Measurements from ENCODE around the gene THBS2. TPM values are rescaled to one million over a fixed set of nuclear protein-coding genes. Genes with fewer than 3 reads are reported as not detected.

Gene THBS2
- polyA plus RNA-seq, 1 donor from 2014 or later = 0.08 TPM

- no peak overlapping the region for H3K27ac Mint-ChIP-seq
- peaks cover 14% of the 10 kb centered on the region for H3K27me3 Mint-ChIP-seq
- H3K4me1 Mint-ChIP-seq = peaks cover 2 to 6% (median 4%) of the 10 kb centered on the region in 3 donors
- peaks cover 0 to 2% (median 0%) of the 10 kb centered on the region in 3 donors for H3K9me3 Mint-ChIP-seq
- H3K4me3 Mint-ChIP-seq = no peak overlapping the region
- H3K36me3 Mint-ChIP-seq = no peaks in the 10 kb centered on the region
Measured at GRCh38 chr6:169247991-169248390, 5.7 kb downstream of the THBS2 start.

GRCh38 chr6:169247419-169247818 is 6.2 kb downstream of the THBS2 start:
- H3K27me3 Mint-ChIP-seq = peaks cover 8% of the 10 kb centered on the region
- no peaks in the 10 kb centered on the region for H3K36me3 Mint-ChIP-seq
- no peak overlapping the region for H3K4me3 Mint-ChIP-seq
- peaks cover 0 to 2% (median 0%) of the 10 kb centered on the region in 3 donors for H3K4me1 Mint-ChIP-seq
- peaks cover 0 to 2% (median 0%) of the 10 kb centered on the region in 3 donors for H3K9me3 Mint-ChIP-seq
- peak overlapping the region in 1 of 3 donors; percentile 0 for H3K27ac Mint-ChIP-seq

GRCh38 chr6:169246445-169246844 is 7.2 kb downstream of the THBS2 start:
- no peak overlapping the region for H3K4me3 Mint-ChIP-seq
- H3K36me3 Mint-ChIP-seq = no peaks in the 10 kb centered on the region
- no peaks in the 10 kb centered on the region for H3K27me3 Mint-ChIP-seq
- H3K4me1 Mint-ChIP-seq = no peaks in the 10 kb centered on the region
- peaks cover 0 to 2% (median 0%) of the 10 kb centered on the region in 3 donors for H3K9me3 Mint-ChIP-seq
- no peak overlapping the region for H3K27ac Mint-ChIP-seq

GRCh38 chr6:169244684-169245383 is 8.8 kb downstream of the THBS2 start:
- Mint-ChIP-seq H3K36me3 (no peaks in the 10 kb centered on the region), H3K4me1 (no peaks in the 10 kb centered on the region), H3K9me3 (peaks cover 0 to 2% (median 0%) of the 10 kb centered on the region in 3 donors), H3K4me3 (no peak overlapping the region), H3K27ac (no peak overlapping the region), H3K27me3 (peaks cover 2% of the 10 kb centered on the region)

GRCh38 chr6:169243661-169244060 is 10.0 kb downstream of the THBS2 start:
- peaks cover 0 to 2% (median 0%) of the 10 kb centered on the region in 3 donors for H3K9me3 Mint-ChIP-seq

GRCh38 chr6:169243186-169243585 is 10.5 kb downstream of the THBS2 start:
- Mint-ChIP-seq H3K9me3 (peaks cover 0 to 2% (median 0%) of the 10 kb centered on the region in 3 donors), H3K4me3 (no peak overlapping the region), H3K36me3 (no peaks in the 10 kb centered on the region), H3K4me1 (no peaks in the 10 kb centered on the region), H3K27me3 (peaks cover 4% of the 10 kb centered on the region), H3K27ac (no peak overlapping the region)

More at GRCh38 chr6:169243661-169244060, 10.0 kb downstream of the THBS2 start:
- H3K4me1 Mint-ChIP-seq = no peaks in the 10 kb centered on the region
- no peak overlapping the region for H3K27ac Mint-ChIP-seq
- no peaks in the 10 kb centered on the region for H3K36me3 Mint-ChIP-seq
- H3K4me3 Mint-ChIP-seq = no peak overlapping the region
- H3K27me3 Mint-ChIP-seq = peaks cover 3% of the 10 kb centered on the region

- peaks cover 4% of the 10 kb centered on the region for H3K27me3 Mint-ChIP-seq
- no peak overlapping the region for H3K27ac Mint-ChIP-seq
- no peaks in the 10 kb centered on the region for H3K36me3 Mint-ChIP-seq
- H3K9me3 Mint-ChIP-seq = no peaks in the 10 kb centered on the region
- no peak overlapping the region for H3K4me3 Mint-ChIP-seq
- no peaks in the 10 kb centered on the region for H3K4me1 Mint-ChIP-seq
Measured at GRCh38 chr6:169241688-169242350, 11.8 kb downstream of the THBS2 start.

GRCh38 chr6:169240591-169241390 is 12.9 kb downstream of the THBS2 start:
- Mint-ChIP-seq H3K27ac (no peak overlapping the region), H3K27me3 (peaks cover 4% of the 10 kb centered on the region), H3K9me3 (no peaks in the 10 kb centered on the region), H3K4me3 (no peak overlapping the region), H3K36me3 (no peaks in the 10 kb centered on the region), H3K4me1 (no peaks in the 10 kb centered on the region)

- Mint-ChIP-seq H3K27me3 (peaks cover 4% of the 10 kb centered on the region), H3K4me1 (no peaks in the 10 kb centered on the region), H3K27ac (no peak overlapping the region), H3K4me3 (no peak overlapping the region), H3K9me3 (no peaks in the 10 kb centered on the region), H3K36me3 (no peaks in the 10 kb centered on the region)
Measured at GRCh38 chr6:169240125-169240524, 13.5 kb downstream of the THBS2 start.

- Mint-ChIP-seq H3K9me3 (peaks cover 0 to 2% (median under 1%) of the 10 kb centered on the region in 3 donors), H3K4me1 (peaks cover 0 to 2% (median 0%) of the 10 kb centered on the region in 3 donors), H3K27me3 (peaks cover 4% of the 10 kb centered on the region), H3K4me3 (no peak overlapping the region), H3K27ac (no peak overlapping the region), H3K36me3 (no peaks in the 10 kb centered on the region)
Measured at GRCh38 chr6:169239181-169239580, 14.5 kb downstream of the THBS2 start.

- H3K4me1 Mint-ChIP-seq = peaks cover 0 to 2% (median 0%) of the 10 kb centered on the region in 3 donors
- peaks cover 0 to 4% (median 4%) of the 10 kb centered on the region in 3 donors for H3K9me3 Mint-ChIP-seq
- no peak overlapping the region for H3K4me3 Mint-ChIP-seq
- H3K27me3 Mint-ChIP-seq = peaks cover 4% of the 10 kb centered on the region
- no peaks in the 10 kb centered on the region for H3K36me3 Mint-ChIP-seq
- no peak overlapping the region for H3K27ac Mint-ChIP-seq
Measured at GRCh38 chr6:169238766-169239165, 14.9 kb downstream of the THBS2 start.

GRCh38 chr6:169237496-169238134 is 16.0 kb downstream of the THBS2 start:
- Mint-ChIP-seq H3K9me3 (peaks cover 4 to 6% (median 4%) of the 10 kb centered on the region in 3 donors), H3K36me3 (no peaks in the 10 kb centered on the region), H3K27ac (no peak overlapping the region), H3K27me3 (peaks cover 4% of the 10 kb centered on the region), H3K4me3 (no peak overlapping the region), H3K4me1 (peaks cover 0 to 2% (median 0%) of the 10 kb centered on the region in 3 donors)

- Mint-ChIP-seq H3K4me1 (peaks cover 0 to 2% (median 0%) of the 10 kb centered on the region in 3 donors), H3K36me3 (no peaks in the 10 kb centered on the region)
Measured at GRCh38 chr6:169236988-169237387, 16.7 kb downstream of the THBS2 start.

GRCh38 chr6:169236545-169236944 is 17.1 kb downstream of the THBS2 start:
- Mint-ChIP-seq H3K36me3 (no peaks in the 10 kb centered on the region), H3K27ac (no peak overlapping the region), H3K4me1 (peaks cover 0 to 2% (median 0%) of the 10 kb centered on the region in 3 donors), H3K27me3 (peaks cover 4% of the 10 kb centered on the region), H3K4me3 (no peak overlapping the region), H3K9me3 (peaks cover 4 to 6% (median 4%) of the 10 kb centered on the region in 3 donors)

More at GRCh38 chr6:169236988-169237387, 16.7 kb downstream of the THBS2 start:
- H3K27me3 Mint-ChIP-seq = peaks cover 4% of the 10 kb centered on the region
- no peak overlapping the region for H3K27ac Mint-ChIP-seq
- no peak overlapping the region for H3K4me3 Mint-ChIP-seq
- peaks cover 4 to 6% (median 4%) of the 10 kb centered on the region in 3 donors for H3K9me3 Mint-ChIP-seq
